Smooth muscle cell (in vitro differentiated cells): ENCODE measurements around the gene TOMM5. TPM values are rescaled to one million over a fixed set of nuclear protein-coding genes. Genes with fewer than 3 reads are reported as not detected.

Source experiments
- DNase-seq: peaks from one replicate; lab custom pipeline; 2025; ENCODE audit not compliant: unreplicated experiment; lab: John Stamatoyannopoulos, UW
- H2AFZ ChIP-seq: fragments of 200-600 bp; sonication (generic); 2 replicates; pipeline ENCODE4 v1.6.0; 2016; ENCODE audit warnings: antibody characterized with exemption, low read depth, mild to moderate bottlenecking
- H3F3A ChIP-seq: fragments of 200-600 bp; sonication (generic); 2 replicates; pipeline ENCODE4 v1.6.0; 2017; ENCODE audit warnings: antibody characterized with exemption, low read depth
- H3K27ac ChIP-seq: fragments of 200-600 bp; sonication (generic); 2 replicates; pipeline ENCODE4 v1.5.1; 2016; ENCODE audit warnings: low read depth, mild to moderate bottlenecking
- H3K27me3 ChIP-seq: fragments of 200-600 bp; sonication (generic); 2 replicates; pipeline ENCODE4 v1.6.1; 2016; ENCODE audit warnings: low read depth, mild to moderate bottlenecking
- H3K36me3 ChIP-seq: fragments of 200-600 bp; sonication (generic); 2 replicates; pipeline ENCODE4 v1.5.1; 2016; ENCODE audit warnings: low read depth
- H3K4me1 ChIP-seq: fragments of 200-600 bp; sonication (generic); 2 replicates; pipeline ENCODE4 v1.5.1; 2016; ENCODE audit warnings: low read depth
- H3K4me2 ChIP-seq: fragments of 200-600 bp; sonication (generic); 2 replicates; pipeline ENCODE4 v1.6.0; 2016; ENCODE audit warnings: mild to moderate bottlenecking
- H3K4me3 ChIP-seq: fragments of 200-600 bp; sonication (generic); 2 replicates; pipeline ENCODE4 v1.5.1; 2016; ENCODE audit warnings: mild to moderate bottlenecking
- H3K79me2 ChIP-seq: fragments of 200-600 bp; sonication (generic); 2 replicates; pipeline ENCODE4 v1.6.0; 2016; ENCODE audit warnings: low read depth, mild to moderate bottlenecking
- H3K9ac ChIP-seq: fragments of 200-600 bp; sonication (generic); 2 replicates; pipeline ENCODE4 v1.6.0; 2016; ENCODE audit warnings: low read depth
- H3K9me3 ChIP-seq: fragments of 200-600 bp; sonication (generic); replicated peaks from 2 replicates; pipeline ENCODE4 v1.5.1; 2016; ENCODE audit warnings: low read depth
- H4K20me1 ChIP-seq: fragments of 200-600 bp; sonication (generic); 2 replicates; pipeline ENCODE4 v1.6.0; 2016; ENCODE audit warnings: low read depth
- CTCF ChIP-seq: fragments of 200-600 bp; sonication (generic); IDR thresholded peaks from 2 replicates; pipeline ENCODE4 v1.5.1; 2017; ENCODE audit warnings: borderline replicate concordance, mild to moderate bottlenecking, antibody characterized with exemption; ENCODE audit not compliant: insufficient read depth, poor library complexity, severe bottlenecking
- WGBS: methylation state at CpG from one replicate; pipeline ENCODE4 v1.1.7; 2016; ENCODE audit warnings: low lambda C conversion rate; 5-methylcytosine and 5-hydroxymethylcytosine counted together
- polyA plus RNA-seq: library from polyadenylated mRNA; unstranded; fragments of >200 nt; fragmentation: Nextera tagmentation; extraction: Ambion mirVana; gene quantifications from 2 replicates; pipeline ENCODE4 v1.2.1, GENCODE V29; 2016
- total RNA-seq: library from RNA; depleted of rRNA; stranded (reverse); fragments of >200 nt; gene quantifications from 2 replicates; pipeline ENCODE4 v1.2.3, GENCODE V29; 2014

TOMM5 gene
- total and polyA plus RNA-seq, 2 experiments from 2014 or later = 194 to 296 TPM

GRCh38 chr9:37571282-37571681 lies 21.1 kb downstream of the TOMM5 start:
- H3K27ac ChIP-seq = no peak overlapping the region
- H3K9ac ChIP-seq = no peak overlapping the region
- H3F3A ChIP-seq = peaks cover 6% of the 10 kb centered on the region
- H3K4me1 ChIP-seq = peaks cover 15% of the 10 kb centered on the region
- DNase-seq = no peak
- WGBS = 85% methylated on average over 1 of the region's 1 CpG
- H3K36me3 ChIP-seq = no peaks in the 10 kb centered on the region
- H2AFZ ChIP-seq = no peak overlapping the region
- peaks cover 24% of the 10 kb centered on the region for H3K79me2 ChIP-seq
- no peak overlapping the region for H3K4me2 ChIP-seq
- peaks cover 21% of the 10 kb centered on the region for H4K20me1 ChIP-seq
- no peak overlapping the region for H3K4me3 ChIP-seq
- H3K9me3 ChIP-seq = no peaks in the 10 kb centered on the region
- TF ChIP-seq CTCF = no peak
- no peaks in the 10 kb centered on the region for H3K27me3 ChIP-seq

GRCh38 chr9:37566716-37567115 lies 25.7 kb downstream of the TOMM5 start:
- no peak for DNase-seq
- WGBS = 84% methylated on average over 3 of the region's 3 CpGs
- H2AFZ ChIP-seq = no peak overlapping the region
- no peak overlapping the region for H3K27ac ChIP-seq
- peaks cover 14% of the 10 kb centered on the region for H3K79me2 ChIP-seq
- H3K27me3 ChIP-seq = no peaks in the 10 kb centered on the region
- H3K36me3 ChIP-seq = no peaks in the 10 kb centered on the region
- H3F3A ChIP-seq = no peaks in the 10 kb centered on the region
- H3K9ac ChIP-seq = no peak overlapping the region
- peaks cover 15% of the 10 kb centered on the region for H4K20me1 ChIP-seq
- no peaks in the 10 kb centered on the region for H3K4me1 ChIP-seq
- no peak for TF ChIP-seq CTCF
- H3K4me3 ChIP-seq = no peak overlapping the region
- no peaks in the 10 kb centered on the region for H3K9me3 ChIP-seq
- H3K4me2 ChIP-seq = no peak overlapping the region

GRCh38 chr9:37565661-37566618 lies 26.5 kb downstream of the TOMM5 start:
- Histone ChIP-seq H3K27ac (no peak overlapping the region), H4K20me1 (peaks cover 15% of the 10 kb centered on the region), H3K9ac (no peak overlapping the region), H3K4me1 (no peaks in the 10 kb centered on the region), H2AFZ (no peak overlapping the region), H3K4me3 (no peak overlapping the region), H3K27me3 (no peaks in the 10 kb centered on the region), H3K4me2 (no peak overlapping the region), H3K36me3 (no peaks in the 10 kb centered on the region), H3K9me3 (no peaks in the 10 kb centered on the region), H3F3A (no peaks in the 10 kb centered on the region), H3K79me2 (peaks cover 14% of the 10 kb centered on the region)
- DNase-seq = no peak
- no peak for TF ChIP-seq CTCF
- 94% methylated on average over 7 of the region's 7 CpGs for WGBS
